A549 (cell line): ENCODE measurements around the gene FLNB. TPM values are rescaled to one million over a fixed set of nuclear protein-coding genes. Genes with fewer than 3 reads are reported as not detected.
A peak's percentile ranks its signal among the peaks of the same experiment; 100 is the strongest.

Experiments
- ATAC-seq, 2 experiments: fragments of 200-7000 bp in 1 of 2; fragments of >200 bp in 1 of 2; cut with Nextera tagmentation in 1 of 2; cut with Tn5 transposase in 1 of 2; 3 replicates each; pipeline versions ENCODE4 v1.8.0 to v1.9.1; 2018 to 2020; ENCODE audit warnings: mild to moderate bottlenecking in 1 of 2, moderate library complexity in 1 of 2
- CTCF ChIA-PET: fragments of 300-600 bp; sonication (Branson Sonifier 250); formaldehyde crosslinking; extraction: SDS; loops from one replicate; lab custom pipeline; 2021; ENCODE audit warnings: antibody characterized with exemption, inconsistent platforms; lab: Yijun Ruan, JAX
- POLR2A ChIA-PET: fragments of 350-600 bp; formaldehyde crosslinking; extraction: SDS; loops from one replicate; lab custom pipeline; 2021; ENCODE audit warnings: antibody characterized with exemption, inconsistent platforms; lab: Yijun Ruan, JAX
- DNase-seq, 2 experiments: peaks; one replicate each; pipeline versions ENCODE4 v3.0.0 to v3.0.0-alpha.2; 2011 to 2016; ENCODE audit warnings: low read depth in 1 of 2, low spot score in 1 of 2
- FAIRE-seq: peaks from 2 replicates; lab custom pipeline; 2011; peaks lifted over from hg19 to GRCh38; lab: Jason Lieb, UNC
- H3K27ac ChIP-seq, 2 experiments: fragments of >200 bp; sonication (Bioruptor Twin); formaldehyde crosslinking; 3 replicates each; pipeline ENCODE4 v1.5.1; 2016 to 2017
- H3K4me1 ChIP-seq: fragments of >200 bp; sonication (Bioruptor Twin); formaldehyde crosslinking; 3 replicates; pipeline ENCODE4 v1.6.1; 2016
- H3K4me2 ChIP-seq: fragments of >200 bp; sonication (Bioruptor Twin); formaldehyde crosslinking; 3 replicates; pipeline ENCODE4 v1.6.1; 2016
- H3K4me3 ChIP-seq: fragments of >200 bp; sonication (Bioruptor Twin); formaldehyde crosslinking; 3 replicates; pipeline ENCODE4 v1.5.1; 2016
- H3K9me3 ChIP-seq: fragments of >200 bp; sonication (Bioruptor Twin); formaldehyde crosslinking; 3 replicates; pipeline ENCODE4 v1.6.1; 2016
- BCL3 ChIP-seq: fragments of >200 bp; sonication (Bioruptor Twin); formaldehyde crosslinking; IDR thresholded peaks from 3 replicates; pipeline ENCODE4 v1.6.1; 2016
- CBX2 ChIP-seq: fragments of 200-600 bp; sonication (generic); IDR thresholded peaks from 2 replicates; pipeline ENCODE4 v1.6.1; 2016; ENCODE audit warnings: low read depth, mild to moderate bottlenecking, borderline replicate concordance
- EHF ChIP-seq: fragments of 250-450 bp; sonication (Bioruptor Pico); IDR thresholded peaks from 2 replicates; pipeline ENCODE4 v1.5.0; 2020; ENCODE audit warnings: mild to moderate bottlenecking
- ELK1 ChIP-seq: fragments of 150-350 bp; IDR thresholded peaks from 2 replicates; pipeline ENCODE4 v1.6.1; 2014; ENCODE audit warnings: low read depth, mild to moderate bottlenecking, low read length
- FOXS1 ChIP-seq: fragments of 250-450 bp; sonication (Bioruptor Pico); IDR thresholded peaks from 2 replicates; pipeline ENCODE4 v1.5.0; 2020; ENCODE audit warnings: mild to moderate bottlenecking, moderate library complexity
- HOXB5 ChIP-seq: fragments of 250-450 bp; sonication (Bioruptor Pico); IDR thresholded peaks from 2 replicates; pipeline ENCODE4 v1.5.0; 2020; ENCODE audit warnings: mild to moderate bottlenecking, moderate library complexity
- JUN ChIP-seq, 2 experiments: fragments of >200 bp; sonication (Bioruptor Twin); formaldehyde crosslinking; IDR thresholded peaks; 2 replicates in 1 of 2; 3 replicates in 1 of 2; pipeline ENCODE4 v1.6.1; 2016 to 2017
- KDM5A ChIP-seq: fragments of 200-600 bp; sonication (generic); IDR thresholded peaks from 2 replicates; pipeline ENCODE4 v1.6.1; 2016; ENCODE audit warnings: antibody characterized with exemption, mild to moderate bottlenecking
- MAFK ChIP-seq: fragments of 450-650 bp; IDR thresholded peaks from 2 replicates; pipeline ENCODE4 v1.6.1; 2014; ENCODE audit not compliant: partially characterized antibody
- MAZ ChIP-seq: fragments of 150-350 bp; IDR thresholded peaks from 2 replicates; pipeline ENCODE4 v1.6.1; 2014; ENCODE audit warnings: antibody characterized with exemption, low read depth, low read length, borderline replicate concordance
- NPAS2 ChIP-seq: fragments of 250-450 bp; sonication (Bioruptor Pico); IDR thresholded peaks from 2 replicates; pipeline ENCODE4 v1.8.0; 2022; ENCODE audit warnings: mild to moderate bottlenecking, moderate library complexity, borderline replicate concordance
- NR3C1 ChIP-seq: fragments of >200 bp; sonication (Bioruptor Twin); formaldehyde crosslinking; IDR thresholded peaks from 3 replicates; pipeline ENCODE4 v1.6.1; 2017
- PBX3 ChIP-seq: IDR thresholded peaks from 2 replicates; pipeline ENCODE4 v1.6.1; 2012
- PHF8 ChIP-seq: fragments of 200-600 bp; sonication (generic); IDR thresholded peaks from 2 replicates; pipeline ENCODE4 v1.6.1; 2016; ENCODE audit warnings: low read depth, mild to moderate bottlenecking, antibody characterized with exemption, moderate library complexity, borderline replicate concordance
- SMC3 ChIP-seq: fragments of >200 bp; sonication (Bioruptor Twin); formaldehyde crosslinking; IDR thresholded peaks from 3 replicates; pipeline ENCODE4 v1.6.1; 2018; ENCODE audit warnings: inconsistent platforms
- TP53 ChIP-seq: fragments of 250-450 bp; sonication (Bioruptor Pico); IDR thresholded peaks from 2 replicates; pipeline ENCODE4 v1.5.0; 2021; ENCODE audit warnings: mild to moderate bottlenecking, moderate library complexity
- ZC3H11A ChIP-seq: fragments of 450-650 bp; IDR thresholded peaks from 2 replicates; pipeline ENCODE4 v1.6.1; 2014; ENCODE audit warnings: antibody characterized with exemption, mild to moderate bottlenecking
- WGBS: methylation state at CpG from one replicate; pipeline ENCODE4 v1.1.6; 2017; ENCODE audit errors: missing lambda C conversion rate; 5-methylcytosine and 5-hydroxymethylcytosine counted together
- polyA plus RNA-seq, 4 experiments: library from polyadenylated mRNA; depleted of rRNA in 3 of 4; stranded (reverse); fragments of >200 nt; fragmentation: RNase III in 1 of 4; extraction: RNeasy Plus Mini Kit Qiagen cat#74134 plus additional on column Dnase treatment in 1 of 4; gene quantifications; 2 replicates in 3 of 4; 3 replicates in 1 of 4; pipeline ENCODE4 v1.2.3, GENCODE V29; 2011 to 2017
- TF ChIP-seq, protein P1 (sequence below): fragments of 250-450 bp; sonication (Bioruptor Pico); IDR thresholded peaks from 2 replicates; pipeline ENCODE4 v1.5.0; 2021; ENCODE audit warnings: mild to moderate bottlenecking, moderate library complexity, borderline replicate concordance
- TF ChIP-seq, protein P2 (sequence below): fragments of 250-450 bp; sonication (Bioruptor Pico); IDR thresholded peaks from 2 replicates; pipeline ENCODE4 v1.5.0; 2020; ENCODE audit warnings: low read depth, mild to moderate bottlenecking, moderate library complexity
- TF ChIP-seq, protein P3 (sequence below): IDR thresholded peaks from 2 replicates; pipeline ENCODE4 v1.6.1; 2012; ENCODE audit warnings: low read depth, borderline replicate concordance

Gene FLNB
- polyA plus RNA-seq, 2 of the 4 experiments (the other 2 are of a cell fraction) = 235 to 439 TPM

DNA sequence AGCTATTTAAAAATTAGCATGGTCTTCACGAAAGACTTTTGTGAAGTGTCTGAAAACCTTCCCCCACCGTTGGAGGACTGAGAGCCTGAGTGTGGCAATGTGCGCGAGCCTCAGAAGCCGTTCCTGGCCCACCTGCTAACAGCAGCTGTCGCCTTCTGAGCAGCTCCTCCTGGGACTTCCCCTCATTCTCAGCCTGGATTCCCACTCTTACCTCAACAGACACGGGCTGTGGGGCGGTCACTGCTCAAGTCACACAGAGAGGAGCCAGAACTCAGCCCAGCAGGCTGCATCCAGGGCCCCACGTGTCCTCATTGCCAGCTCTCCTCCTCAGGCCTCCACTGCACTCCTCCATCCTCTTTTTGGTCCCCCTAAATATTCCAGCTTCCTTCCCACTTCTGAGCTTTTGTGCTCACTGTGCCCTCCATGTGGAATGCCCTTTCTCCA lies 194.7 kb downstream of the FLNB start:
- TF ChIP-seq PBX3 (no peak), KDM5A (no peak), NR3C1 (no peak), SMC3 (no peak)
- TF ChIP-seq, all 56 proteins: peak for 0
- ATAC-seq (no peak), DNase-seq (no peak), FAIRE-seq (no peak)
- no peak overlapping the region for H3K27ac ChIP-seq
- H3K4me2 ChIP-seq = no peak overlapping the region
- H3K9me3 ChIP-seq = no peaks in the 10 kb centered on the region
- WGBS = 72% methylated on average over 9 of the region's 9 CpGs
- ChIA-PET CTCF (interaction anchor here (0.6 to 5.3 kb wide), 7 partner anchors 11 to 261 kb away, joined by 3 to 28 read pairs (median 4); no protein-coding TSS in a partner anchor), POLR2A (no interaction called here)
- H3K4me3 ChIP-seq = no peak overlapping the region
- H3K4me1 ChIP-seq = peaks cover 10% of the 10 kb centered on the region; the same call in 2 of the 3 replicates

DNA sequence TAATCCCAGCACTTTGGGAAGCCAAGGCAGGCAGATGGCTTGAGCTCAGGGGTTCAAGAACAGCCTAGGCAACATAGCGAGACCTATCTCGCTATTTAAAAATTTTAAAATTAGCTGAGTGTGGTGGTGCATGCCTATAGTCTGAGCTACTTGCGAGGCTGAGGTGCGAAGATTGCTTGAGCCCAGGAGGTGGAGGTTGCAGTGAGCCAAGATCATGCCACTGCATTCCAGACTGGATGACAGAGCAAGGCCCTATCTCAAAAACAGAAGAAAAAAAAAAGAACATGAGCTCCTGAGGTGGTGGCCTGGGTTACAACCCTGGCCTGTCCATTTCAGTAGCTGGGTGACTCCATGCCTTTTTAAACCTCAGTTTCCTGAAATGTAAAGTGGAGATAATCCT lies 195.3 kb downstream of the FLNB start:
- no peak for FAIRE-seq

DNA sequence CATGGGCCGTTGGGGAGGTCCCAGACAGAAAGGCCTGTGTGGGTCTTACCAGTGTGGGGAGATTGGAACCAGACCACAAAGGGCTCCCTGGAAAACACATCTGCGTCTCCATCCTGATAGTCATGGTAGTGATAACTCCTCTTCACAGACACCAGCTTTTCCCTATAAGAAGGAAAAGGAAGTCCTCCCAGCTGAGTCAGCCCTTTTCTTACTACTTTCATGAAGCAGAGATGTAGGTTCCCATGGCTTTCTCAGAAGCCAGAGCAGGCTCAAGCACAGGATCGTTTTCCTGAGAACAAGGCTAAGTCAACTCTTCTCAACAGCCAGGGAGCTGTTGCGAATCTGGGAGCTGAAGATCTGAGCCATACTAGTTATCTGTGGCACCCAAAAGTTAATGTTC lies 196.5 kb downstream of the FLNB start:
- no peak for ATAC-seq
- Histone ChIP-seq H3K27ac (no peak overlapping the region), H3K4me3 (no peak overlapping the region), H3K4me1 (peaks cover 10% of the 10 kb centered on the region; the same call in 2 of the 3 replicates), H3K4me2 (no peak overlapping the region)
- ChIA-PET POLR2A (no interaction called here), CTCF (interaction anchor here (0.7 to 5.3 kb wide), 6 partner anchors 12 to 102 kb away, joined by 3 to 28 read pairs (median 5); partner anchors contain the start of genes HTD2 and RPP14)
- WGBS = 71% methylated on average over 4 of the region's 4 CpGs
- no peak for FAIRE-seq
- TF ChIP-seq ZC3H11A = no peak
- TF ChIP-seq MAFK = peak; percentile 50
- TF ChIP-seq, all 56 proteins: peak for 1
- DNase-seq = no peak
- no peaks in the 10 kb centered on the region for H3K9me3 ChIP-seq

More for the DNA sequence above, 195.3 kb downstream of the FLNB start:
- DNase-seq (no peak), ATAC-seq (no peak)
- Histone ChIP-seq H3K27ac (no peak overlapping the region), H3K9me3 (no peaks in the 10 kb centered on the region), H3K4me2 (no peak overlapping the region), H3K4me1 (peaks cover 10% of the 10 kb centered on the region; the same call in 2 of the 3 replicates), H3K4me3 (no peak overlapping the region)
- POLR2A ChIA-PET = no interaction called here
- no peak for TF ChIP-seq MAZ
- CTCF ChIA-PET = interaction anchor here (1.3 to 5.3 kb wide), 5 partner anchors 11 to 102 kb away, joined by 3 to 28 read pairs (median 8); no protein-coding TSS in a partner anchor
- 91% methylated on average over 4 of the region's 4 CpGs for WGBS

DNA sequence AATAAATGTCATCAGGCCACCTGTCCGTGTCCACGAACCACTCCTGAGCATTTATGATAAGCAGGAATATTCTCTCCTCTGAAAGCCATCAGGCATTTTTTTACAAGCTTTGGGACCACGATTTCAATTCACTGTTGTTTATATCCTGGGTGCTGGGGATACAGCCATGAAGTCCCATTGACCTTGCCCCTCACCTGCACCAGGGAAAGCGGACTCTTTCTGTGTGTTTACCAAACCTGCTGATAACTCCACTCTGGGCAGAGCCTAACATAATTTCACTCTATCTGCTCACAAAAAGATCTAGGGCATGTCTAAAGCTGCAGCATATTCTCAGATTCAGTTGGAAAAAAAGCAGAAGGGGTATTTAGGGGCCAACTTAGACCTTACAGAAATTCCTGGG lies 197.8 kb downstream of the FLNB start:
- no peak overlapping the region for H3K4me2 ChIP-seq
- ChIA-PET POLR2A (no interaction called here), CTCF (interaction anchor here (1.2 to 5.3 kb wide), 4 partner anchors 11 to 100 kb away, joined by 6 to 28 read pairs (median 10); partner anchors contain the start of genes HTD2 and RPP14)
- H3K4me1 ChIP-seq = peaks cover 10% of the 10 kb centered on the region; the same call in 2 of the 3 replicates
- no peak for FAIRE-seq
- DNase-seq = no peak
- H3K27ac ChIP-seq = peak overlapping the region in 1 of 2 experiments; percentile 49; a peak in 1 of 6 replicates
- no peak overlapping the region for H3K4me3 ChIP-seq
- no peak for ATAC-seq
- H3K9me3 ChIP-seq = no peaks in the 10 kb centered on the region
- WGBS = 67% methylated on average over 4 of the region's 4 CpGs
- TF ChIP-seq BCL3 (no peak), MAFK (no peak), CBX2 (no peak), PBX3 (no peak), ZC3H11A (no peak), HOXB5 (CRISPR knock-in tag) (no peak), ELK1 (no peak), PHF8 (no peak), JUN (IDR thresholded peaks at IDR 0.05) (no peak), NPAS2 (no peak), KDM5A (no peak), EHF (CRISPR knock-in tag) (no peak), TP53 (CRISPR knock-in tag) (no peak), FOXS1 (CRISPR knock-in tag) (no peak)
- TF ChIP-seq, protein P1, sequence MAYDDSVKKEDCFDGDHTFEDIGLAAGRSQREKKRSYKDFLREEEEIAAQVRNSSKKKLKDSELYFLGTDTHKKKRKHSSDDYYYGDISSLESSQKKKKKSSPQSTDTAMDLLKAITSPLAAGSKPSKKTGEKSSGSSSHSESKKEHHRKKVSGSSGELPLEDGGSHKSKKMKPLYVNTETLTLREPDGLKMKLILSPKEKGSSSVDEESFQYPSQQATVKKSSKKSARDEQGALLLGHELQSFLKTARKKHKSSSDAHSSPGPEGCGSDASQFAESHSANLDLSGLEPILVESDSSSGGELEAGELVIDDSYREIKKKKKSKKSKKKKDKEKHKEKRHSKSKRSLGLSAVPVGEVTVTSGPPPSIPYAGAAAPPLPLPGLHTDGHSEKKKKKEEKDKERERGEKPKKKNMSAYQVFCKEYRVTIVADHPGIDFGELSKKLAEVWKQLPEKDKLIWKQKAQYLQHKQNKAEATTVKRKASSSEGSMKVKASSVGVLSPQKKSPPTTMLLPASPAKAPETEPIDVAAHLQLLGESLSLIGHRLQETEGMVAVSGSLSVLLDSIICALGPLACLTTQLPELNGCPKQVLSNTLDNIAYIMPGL (CRISPR knock-in tag) = no peak
- TF ChIP-seq, protein P2, sequence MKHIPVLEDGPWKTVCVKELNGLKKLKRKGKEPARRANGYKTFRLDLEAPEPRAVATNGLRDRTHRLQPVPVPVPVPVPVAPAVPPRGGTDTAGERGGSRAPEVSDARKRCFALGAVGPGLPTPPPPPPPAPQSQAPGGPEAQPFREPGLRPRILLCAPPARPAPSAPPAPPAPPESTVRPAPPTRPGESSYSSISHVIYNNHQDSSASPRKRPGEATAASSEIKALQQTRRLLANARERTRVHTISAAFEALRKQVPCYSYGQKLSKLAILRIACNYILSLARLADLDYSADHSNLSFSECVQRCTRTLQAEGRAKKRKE (CRISPR knock-in tag) = no peak
- TF ChIP-seq, protein P3, sequence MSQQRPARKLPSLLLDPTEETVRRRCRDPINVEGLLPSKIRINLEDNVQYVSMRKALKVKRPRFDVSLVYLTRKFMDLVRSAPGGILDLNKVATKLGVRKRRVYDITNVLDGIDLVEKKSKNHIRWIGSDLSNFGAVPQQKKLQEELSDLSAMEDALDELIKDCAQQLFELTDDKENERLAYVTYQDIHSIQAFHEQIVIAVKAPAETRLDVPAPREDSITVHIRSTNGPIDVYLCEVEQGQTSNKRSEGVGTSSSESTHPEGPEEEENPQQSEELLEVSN = no peak
